Measurements from ENCODE around the gene AMIGO2.

- TF ChIP-seq POLR2A (IDR thresholded peaks at IDR 0.05; ENCODE audit: low read depth, low read length), result no peak
- TF ChIP-seq POLR2AphosphoS5 (IDR thresholded peaks at IDR 0.05; ENCODE audit: low read depth, low read length), result no peak
- no peak for TF ChIP-seq TAF1 (IDR thresholded peaks at IDR 0.05; ENCODE audit: borderline replicate concordance, low read depth, low read length)
Observed at GRCh38 chr12:47095446-47096236, 15.9 kb upstream of the AMIGO2 start.
